Activated CD4-positive, alpha-beta T cell treated with anti-CD3 and anti-CD28 coated beads for 1 hour (primary cell): Measurements from ENCODE around the gene LSM3.

Experiments used
- DNase-seq: peaks from one replicate; pipeline ENCODE4 v3.0.0-alpha.2; 2020

LSM3 gene

GRCh38 chr3:14178247-14179113 lies at the start of gene LSM3, which contains the start of gene XPC:
Gene LSM3, plus strand, starts transcription at chr3:14178817. Its CDS starts 44 bp downstream, at chr3:14178861.
Gene XPC, minus strand, starts transcription at chr3:14178601. Its CDS starts 33 bp downstream, at chr3:14178568.
- DNase-seq, result peak; percentile 98

- no peak for DNase-seq
Observed at GRCh38 chr3:14129296-14129695, 49.3 kb upstream of the LSM3 start.

DNA sequence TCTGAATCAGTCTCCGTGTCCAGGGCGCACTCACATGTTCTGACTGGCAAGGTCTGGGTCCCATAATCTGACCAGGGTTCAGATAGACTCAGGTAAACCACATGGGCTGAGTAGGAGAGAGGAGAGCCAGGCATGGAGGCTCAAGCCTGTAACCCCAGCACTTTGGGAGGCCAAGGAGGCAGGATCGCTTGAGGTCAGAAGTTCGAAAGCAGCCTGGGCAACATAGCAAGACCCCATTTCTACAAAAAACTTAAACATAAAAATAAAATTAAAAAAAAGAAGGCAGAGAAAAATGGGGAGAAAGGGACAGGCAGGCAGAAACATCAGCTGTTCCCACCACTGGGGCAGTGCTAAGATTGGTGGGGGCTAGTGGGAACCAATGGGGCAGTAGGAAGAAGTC lies 48.4 kb upstream of the LSM3 start:
- no peak for DNase-seq

DNA sequence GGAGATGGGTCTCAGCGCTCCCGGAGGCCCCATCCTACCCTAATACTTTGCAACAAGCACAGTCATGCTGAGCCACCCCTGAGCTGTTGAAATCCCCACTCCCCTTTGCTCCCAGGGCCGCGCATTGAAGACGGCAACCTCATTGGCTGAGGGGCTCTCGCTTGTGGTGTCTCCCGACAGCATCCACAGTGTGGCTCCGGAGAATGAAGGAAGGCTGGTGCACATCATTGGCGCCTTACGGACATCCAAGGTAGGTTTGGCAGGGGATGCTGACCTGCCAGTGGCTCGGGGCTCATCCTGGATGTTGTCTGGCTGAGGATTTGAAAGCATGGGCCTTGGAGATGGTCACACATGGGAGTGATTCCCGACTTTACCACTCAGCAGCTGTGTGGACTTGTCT lies 47.9 kb upstream of the LSM3 start:
- DNase-seq, result no peak

DNA sequence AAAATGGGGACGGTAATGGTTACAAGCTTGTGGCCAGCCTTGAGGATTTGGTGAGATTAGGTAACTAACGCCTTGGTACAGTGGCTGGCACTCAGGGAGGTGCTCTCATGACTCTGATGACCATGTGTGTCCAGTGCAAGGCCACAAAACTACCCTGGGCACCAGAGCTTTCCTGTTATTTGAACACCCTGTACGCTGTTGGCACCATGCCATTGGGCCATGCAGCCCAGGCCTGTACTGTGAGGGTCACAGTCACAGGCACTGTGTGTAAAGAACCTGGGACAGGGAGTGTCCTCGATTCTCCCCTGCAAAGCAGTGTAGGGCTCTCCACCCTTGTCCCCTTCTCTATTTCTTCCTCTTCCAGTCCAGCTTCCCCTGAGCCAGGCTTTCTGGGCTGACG lies 47.5 kb upstream of the LSM3 start:
- DNase-seq, result no peak

- DNase-seq, result no peak
Observed at GRCh38 chr3:14132120-14132519, 46.5 kb upstream of the LSM3 start.

DNA sequence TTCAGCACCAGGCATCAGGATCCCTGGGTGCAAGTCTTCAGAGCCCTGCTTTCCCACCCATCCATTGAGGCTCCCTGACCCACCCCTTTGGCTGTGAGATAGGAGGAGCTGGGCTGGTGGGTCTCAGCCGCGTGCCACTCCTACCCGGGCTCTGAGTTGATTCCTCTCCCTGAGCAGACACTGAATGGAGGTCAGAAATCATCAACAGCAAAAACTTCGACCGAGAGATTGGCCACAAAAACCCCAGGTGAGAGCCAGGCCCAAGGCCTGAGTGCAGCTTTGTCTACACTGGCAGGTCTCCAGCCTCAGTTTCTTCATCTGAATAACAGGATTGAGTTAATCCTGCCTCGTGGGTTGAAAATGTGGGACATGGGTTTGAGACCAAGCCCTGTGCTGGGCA lies 45.9 kb upstream of the LSM3 start:
- DNase-seq, result no peak

DNA sequence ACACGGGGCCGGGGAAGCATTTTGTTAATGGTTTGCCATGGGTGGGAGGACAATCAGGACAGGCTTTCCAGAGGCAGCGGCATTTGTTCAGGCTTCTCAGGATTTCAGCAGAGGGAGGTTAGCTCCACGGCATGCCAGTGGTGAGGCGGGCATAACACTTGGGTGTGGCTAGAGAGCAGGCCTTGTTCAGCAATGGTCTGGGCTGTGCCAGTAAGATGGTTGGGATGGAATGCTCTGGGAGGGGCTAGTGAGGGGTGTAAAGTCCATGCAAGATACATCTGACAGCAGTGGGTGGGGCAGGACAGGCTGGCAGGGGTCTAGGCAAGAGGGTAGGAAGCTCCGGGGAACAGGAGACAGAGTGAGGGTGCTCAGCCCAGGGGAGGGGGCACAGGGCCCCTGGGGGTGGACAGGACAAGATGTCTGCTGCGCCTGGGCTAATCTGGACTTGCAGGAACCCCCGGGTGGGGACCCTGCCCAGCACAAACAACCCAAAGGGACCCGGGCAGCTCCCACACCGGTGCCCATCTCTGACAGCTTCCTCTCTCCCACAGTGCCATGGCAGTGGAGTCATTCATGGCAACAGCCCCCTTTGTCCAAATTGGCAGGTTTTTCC lies 45.3 kb upstream of the LSM3 start:
- DNase-seq, result no peak

GRCh38 chr3:14133876-14134275 lies 44.7 kb upstream of the LSM3 start:
- DNase-seq, result no peak

DNA sequence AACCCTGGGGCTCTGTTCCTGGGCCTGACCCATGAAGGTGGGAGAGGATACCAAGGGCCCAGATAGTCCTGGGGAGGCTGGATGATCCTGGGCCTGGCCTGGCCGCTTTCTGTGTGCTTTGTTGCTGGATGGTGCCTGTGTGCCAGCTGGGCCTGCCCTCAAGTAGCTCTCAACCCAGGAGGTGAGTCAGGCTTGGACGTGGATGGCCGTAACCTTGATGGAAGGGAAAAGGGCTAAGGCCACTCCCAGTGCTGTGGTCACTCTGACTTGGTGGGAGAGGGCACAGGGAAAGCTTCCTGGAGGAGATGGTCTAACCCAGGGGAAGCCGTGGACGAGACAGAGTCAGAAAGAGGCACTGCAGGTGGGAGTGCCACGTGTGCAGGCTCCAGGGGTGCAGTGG lies 44.3 kb upstream of the LSM3 start:
- no peak for DNase-seq

DNA sequence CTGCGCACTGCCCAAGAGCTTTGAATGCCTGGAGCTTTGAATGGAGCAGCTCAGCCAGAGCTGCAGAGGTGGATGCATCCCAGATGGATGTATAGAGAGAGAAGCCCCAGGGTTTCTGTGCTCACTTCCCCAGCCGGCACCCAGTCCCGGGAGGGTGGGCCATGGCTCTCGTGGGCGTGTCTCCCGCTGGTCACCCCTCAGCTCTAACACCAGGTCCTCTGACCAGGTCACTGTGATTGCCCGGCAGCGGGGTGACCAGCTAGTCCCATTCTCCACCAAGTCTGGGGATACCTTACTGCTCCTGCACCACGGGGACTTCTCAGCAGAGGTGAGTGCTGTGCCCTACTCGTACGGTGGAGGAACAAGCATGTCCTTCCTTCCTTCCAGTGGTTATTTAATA lies 43.0 kb upstream of the LSM3 start:
- no peak for DNase-seq

- DNase-seq, result no peak
Observed at GRCh38 chr3:14137004-14137403, 41.6 kb upstream of the LSM3 start.

DNA sequence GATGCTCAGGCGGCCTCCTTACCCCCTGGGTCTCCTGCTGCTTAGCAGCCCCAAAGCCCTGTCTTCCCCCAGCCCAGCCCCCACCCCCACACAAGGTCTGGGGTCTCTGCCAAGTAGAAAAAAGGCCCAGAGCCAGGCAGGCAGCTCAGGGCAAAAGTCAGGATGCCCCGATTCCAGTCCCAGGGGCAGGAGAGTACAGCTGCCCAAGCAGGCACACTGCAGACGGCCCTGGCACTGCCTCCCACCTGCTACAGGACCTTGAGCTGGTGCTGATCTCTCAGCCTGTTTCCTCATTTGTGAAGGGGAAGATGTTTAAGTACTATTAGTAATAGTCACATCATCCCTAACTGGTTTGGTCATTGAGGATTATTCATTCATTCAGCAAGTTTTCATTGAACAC lies 41.2 kb upstream of the LSM3 start:
- no peak for DNase-seq

- no peak for DNase-seq
Observed at GRCh38 chr3:14138109-14138877, 40.3 kb upstream of the LSM3 start.

DNA sequence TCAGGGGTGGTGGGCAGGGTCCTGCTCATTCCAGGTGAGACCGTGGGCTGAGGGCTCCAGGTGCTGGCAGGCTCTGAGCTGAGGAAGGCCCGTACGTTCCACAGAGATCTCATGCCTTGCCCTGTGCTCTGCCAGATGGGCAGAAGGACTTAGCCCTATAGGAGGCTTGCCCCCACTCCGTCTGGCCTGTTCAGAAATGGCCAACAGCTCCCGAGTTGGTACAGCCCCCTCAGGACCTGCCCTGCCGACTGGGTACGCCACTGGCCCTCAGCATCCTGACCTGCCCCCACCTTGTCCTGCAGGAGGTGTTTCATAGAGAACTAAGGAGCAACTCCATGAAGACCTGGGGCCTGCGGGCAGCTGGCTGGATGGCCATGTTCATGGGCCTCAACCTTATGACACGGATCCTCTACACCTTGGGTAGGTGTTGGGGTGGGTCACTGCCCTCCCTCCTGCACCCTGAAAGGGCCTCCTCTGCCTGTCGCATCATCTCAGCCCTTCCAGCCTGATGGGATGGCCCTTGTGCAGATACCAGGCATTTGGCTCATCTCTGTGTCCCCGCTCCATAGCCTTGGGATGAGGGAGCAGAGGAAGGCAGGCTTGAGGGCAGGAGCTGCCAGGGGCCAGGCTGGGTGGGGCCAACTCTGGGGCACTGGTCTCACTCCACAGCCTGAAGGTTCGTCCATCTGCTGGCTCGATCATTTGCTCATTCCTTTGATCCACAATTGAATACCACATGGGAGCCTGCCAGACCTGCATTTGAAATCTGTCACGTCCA lies 39.5 kb upstream of the LSM3 start:
- DNase-seq, result no peak

DNA sequence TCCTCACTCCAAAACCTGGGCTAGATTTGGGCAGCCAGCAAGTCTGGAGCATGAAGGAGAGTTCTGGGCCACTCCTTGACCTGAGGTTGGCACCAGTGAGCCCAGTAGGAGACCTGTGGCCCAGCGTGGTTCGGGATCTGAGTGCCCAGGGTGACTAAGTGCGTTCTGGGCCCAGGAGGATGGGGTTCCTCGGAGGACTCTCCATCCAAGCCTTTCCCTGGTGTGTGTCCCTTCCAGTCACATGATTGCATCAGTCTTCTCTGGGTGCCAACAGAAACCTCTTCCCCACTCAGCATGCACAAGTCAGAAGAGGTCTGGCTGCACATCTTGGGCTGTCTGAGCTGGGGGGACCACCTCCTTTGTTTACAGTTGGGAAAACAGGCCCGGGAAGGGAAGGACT lies 38.8 kb upstream of the LSM3 start:
- no peak for DNase-seq

DNA sequence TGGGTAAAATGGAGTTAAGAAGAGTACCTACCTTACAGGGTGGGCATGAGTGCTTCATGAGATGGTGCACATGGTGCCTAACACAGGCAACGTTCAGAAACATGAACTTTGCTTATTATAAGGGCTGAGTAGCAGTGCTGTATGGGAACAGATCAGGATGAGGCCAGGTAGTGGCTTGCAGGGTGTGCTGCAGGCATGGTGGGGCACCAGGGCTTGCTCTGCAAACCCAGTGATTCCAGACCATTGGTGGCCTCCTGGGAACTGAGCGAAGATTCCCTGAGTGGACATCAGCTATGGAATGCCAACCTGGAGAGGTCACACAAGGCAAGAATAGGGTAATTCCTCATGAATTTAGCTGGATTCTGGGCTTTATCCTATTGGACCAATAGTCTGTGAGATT lies 37.9 kb upstream of the LSM3 start:
- DNase-seq, result no peak

DNA sequence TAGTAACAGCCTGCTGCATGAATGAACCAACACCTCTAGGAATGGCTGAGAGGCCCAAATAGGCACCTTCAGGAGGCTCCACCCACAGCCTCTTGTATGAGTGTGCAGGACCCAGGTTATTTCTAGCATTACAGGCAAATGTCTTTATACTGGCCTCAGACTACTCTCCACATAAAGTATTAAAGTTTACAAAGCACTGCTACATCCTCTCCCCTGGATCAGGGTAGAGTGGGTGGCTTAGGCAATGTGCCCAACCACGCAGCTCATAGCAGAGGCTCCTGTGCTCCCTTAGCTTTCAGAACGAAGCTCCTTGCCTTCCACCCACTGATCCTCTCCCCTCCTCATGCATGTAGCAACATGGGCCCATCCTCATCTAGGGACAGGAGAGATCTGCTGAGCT lies 37.5 kb upstream of the LSM3 start:
- no peak for DNase-seq

- no peak for DNase-seq
Observed at GRCh38 chr3:14141602-14142341, 36.8 kb upstream of the LSM3 start.

- no peak for DNase-seq
Observed at GRCh38 chr3:14142567-14143270, 35.9 kb upstream of the LSM3 start.
